NCI-H2107 treated with DMSO at 0.1 percent for 48 hours (cell line): ENCODE results near the gene CHEK1.

Experiments used
- DNase-seq: peaks from one replicate; lab custom pipeline; 2025; ENCODE audit not compliant: unreplicated experiment; lab: John Stamatoyannopoulos, UW

Gene CHEK1

DNA sequence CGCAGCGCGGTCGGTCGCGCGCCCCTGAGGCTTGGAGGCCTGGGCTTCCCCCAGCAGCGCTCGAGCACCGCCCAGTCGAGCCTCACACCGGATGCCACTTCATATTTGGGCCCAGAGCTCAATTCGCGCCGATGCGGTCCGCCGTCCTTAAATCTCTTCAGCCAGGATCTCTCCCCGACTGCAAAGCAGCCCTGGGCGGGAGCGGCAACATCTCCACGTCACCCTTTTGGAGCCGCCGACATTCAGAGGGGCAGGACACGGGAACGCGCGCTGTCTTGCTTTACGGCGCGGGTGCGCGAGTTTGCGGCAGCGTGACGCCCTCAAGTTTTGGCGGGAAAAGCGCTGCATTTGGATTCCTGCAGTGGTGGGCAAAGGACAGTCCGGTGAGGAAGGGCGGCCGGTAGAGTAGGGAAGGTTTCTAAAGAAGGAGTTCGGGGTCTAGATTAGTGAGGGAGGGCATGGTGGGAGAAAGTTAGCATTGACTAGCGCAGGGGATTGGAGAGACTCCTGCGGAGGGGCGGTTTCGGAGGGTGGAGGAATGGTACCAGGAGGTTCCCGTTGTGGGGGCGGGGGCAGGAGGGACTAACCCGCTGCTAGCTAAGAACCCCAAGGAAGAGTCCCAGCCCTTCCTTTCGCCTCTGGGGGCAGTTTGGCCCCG lies 796 bp downstream of the CHEK1 start:
- DNase-seq = peak; percentile 37

DNA sequence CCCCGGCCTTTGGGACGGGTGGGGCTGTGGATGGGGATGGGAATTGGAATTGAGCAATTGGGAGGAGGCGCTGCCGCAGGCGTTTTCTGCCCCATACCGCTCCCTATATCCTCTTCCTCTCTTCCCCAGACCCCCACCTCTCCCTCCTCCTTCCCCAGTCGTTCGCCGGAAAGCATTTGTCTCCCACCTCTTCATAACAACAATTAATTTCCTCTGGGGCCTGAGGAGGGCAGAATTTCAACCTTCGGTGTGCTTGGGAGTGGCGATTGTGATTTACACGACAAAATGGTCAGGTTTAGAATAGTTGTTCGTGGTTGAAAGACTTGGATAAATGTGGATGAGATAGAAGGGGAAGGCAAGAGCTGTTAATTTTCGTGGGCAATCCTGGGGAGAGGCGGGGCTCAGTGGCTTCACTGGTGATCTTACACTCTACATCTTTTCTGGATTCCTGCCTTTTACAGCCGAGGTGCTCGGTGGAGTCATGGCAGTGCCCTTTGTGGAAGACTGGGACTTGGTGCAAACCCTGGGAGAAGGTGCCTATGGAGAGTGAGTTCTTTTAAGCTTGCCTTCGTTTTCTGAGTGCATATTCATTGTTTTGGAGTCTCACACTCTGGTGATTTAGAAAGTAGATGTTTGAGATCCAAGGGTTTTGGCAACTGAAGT lies 1.5 kb downstream of the CHEK1 start:
- DNase-seq = peak; percentile 40

DNA sequence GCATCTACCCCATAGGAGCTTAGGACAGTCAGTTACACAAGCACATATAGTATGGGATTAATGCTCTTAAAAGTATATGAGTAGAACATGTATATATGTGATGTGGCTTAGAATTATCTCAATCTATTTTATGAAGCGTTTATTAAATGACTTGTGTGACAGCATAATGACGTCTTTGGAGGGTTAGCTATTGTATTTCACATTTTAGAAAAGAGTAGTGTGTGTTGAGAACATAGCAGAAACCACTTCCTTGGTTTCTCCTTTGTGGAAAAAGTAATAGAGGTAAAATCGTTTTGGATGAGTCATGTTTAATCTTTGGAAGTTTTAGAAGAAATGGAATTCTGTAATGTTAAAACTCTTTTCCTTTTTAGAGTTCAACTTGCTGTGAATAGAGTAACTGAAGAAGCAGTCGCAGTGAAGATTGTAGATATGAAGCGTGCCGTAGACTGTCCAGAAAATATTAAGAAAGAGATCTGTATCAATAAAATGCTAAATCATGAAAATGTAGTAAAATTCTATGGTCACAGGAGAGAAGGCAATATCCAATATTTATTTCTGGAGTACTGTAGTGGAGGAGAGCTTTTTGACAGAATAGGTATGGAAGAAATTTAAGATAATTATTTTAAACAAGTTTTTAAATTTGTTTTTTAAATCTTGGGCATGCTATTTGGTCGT lies 2.4 kb downstream of the CHEK1 start:
- DNase-seq = no peak

DNA sequence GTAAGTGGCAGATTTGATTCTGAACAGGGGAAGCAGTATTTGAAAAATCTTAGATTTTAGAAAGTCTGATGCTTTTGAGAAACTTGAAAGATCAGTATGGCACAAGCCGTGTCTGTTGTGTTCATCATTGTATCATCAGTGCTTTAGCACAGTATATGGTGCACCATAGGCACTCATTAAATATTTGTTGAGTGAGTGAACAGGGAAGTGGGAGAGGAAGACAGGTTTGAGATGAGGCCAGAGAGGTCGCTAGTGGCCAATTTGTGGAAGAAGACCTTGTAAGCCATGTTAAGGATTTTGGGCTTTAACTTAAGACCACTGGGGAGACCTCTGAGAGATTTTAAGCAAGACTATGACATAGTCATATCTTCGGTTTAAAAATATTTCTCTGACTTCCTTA lies 12.9 kb downstream of the CHEK1 start:
- DNase-seq = no peak

DNA sequence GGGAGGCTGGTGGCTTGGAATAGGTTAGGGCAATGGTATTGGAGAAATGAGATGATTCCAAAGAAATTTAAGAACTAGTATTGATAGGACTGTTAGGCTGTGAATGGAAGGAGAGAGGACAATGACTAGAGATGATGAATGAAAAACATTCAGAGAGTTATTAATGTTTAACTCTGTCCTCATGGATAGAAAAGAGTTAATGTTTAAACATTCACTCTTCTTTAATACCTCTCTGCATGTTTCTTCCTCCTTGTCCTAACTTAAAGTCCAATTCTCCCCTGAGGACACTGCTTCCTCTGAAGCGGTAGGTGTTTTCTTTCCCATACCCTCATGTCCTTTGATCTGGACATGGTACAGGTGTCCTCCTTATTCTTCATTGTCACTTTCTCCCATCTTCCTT lies 13.4 kb downstream of the CHEK1 start:
- no peak for DNase-seq

DNA sequence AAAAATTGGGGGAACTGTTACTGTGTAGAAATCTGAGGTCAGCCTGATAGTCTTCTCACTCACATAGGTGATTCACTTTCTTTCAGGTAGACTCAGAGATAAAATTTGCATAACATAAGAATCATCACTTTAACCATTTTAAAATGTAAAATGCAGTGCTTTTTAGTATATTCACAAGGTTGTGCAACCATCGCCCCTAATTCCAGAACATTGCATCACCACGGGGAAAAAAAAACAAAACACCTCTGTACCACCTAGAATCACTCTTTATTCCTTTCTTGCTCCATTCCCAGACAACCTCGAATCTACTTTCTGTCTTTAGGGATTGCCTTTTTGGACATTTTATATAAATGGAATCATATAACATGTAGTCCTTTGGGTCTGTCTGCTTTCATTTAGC lies 20.9 kb downstream of the CHEK1 start:
- DNase-seq = no peak

DNA sequence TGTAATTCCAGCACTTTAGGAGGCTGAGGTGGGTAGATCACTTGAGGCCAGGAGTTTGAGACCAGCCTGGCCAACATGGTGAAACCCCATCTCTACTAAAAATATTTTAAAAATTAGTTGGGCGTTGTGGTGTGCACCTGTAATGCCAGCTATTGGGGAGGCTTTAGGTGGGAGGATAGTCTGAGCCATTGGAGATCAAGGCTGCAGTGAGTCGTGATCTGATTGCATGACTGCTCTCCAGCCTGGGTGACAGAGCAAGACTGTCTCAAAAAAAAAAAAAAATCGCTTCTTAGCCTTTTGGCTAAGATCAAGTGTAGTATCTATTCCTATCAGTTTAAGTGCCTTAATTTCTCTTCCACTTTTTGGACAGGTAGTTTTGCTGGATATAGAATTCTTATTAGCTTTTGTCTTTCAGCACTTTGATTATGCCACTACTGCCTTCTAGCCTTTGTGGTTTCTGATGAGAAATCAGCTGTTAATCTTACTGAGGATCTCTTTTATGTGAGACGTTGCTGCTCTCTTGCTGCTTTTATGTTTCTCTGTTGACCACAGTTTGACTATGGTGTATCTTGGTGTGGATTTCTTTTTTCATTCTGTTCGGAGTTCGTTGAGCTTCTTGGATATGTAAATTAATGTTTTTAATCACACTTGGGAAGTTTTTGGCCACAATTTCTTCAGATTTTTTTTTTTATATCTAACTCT lies 24.7 kb downstream of the CHEK1 start:
- no peak for DNase-seq

DNA sequence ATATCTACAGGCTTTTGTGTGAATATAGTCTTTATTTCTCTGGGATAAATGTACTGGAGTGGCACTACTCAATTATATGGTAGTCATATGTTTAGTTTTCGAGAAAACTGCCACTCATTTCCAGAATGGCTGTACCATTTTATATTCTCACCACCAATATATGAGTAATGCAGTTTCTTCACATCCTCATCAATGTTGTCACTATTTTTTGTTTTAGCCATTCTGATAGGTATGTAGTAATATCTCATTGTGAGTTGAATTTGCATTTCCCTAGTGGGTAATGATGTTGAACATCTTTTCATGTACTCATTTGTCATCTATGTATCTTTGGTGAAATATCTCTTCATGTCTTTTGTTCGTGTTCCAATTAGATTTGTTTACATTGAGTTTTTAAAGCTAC lies 37.7 kb downstream of the CHEK1 start:
- no peak for DNase-seq

DNA sequence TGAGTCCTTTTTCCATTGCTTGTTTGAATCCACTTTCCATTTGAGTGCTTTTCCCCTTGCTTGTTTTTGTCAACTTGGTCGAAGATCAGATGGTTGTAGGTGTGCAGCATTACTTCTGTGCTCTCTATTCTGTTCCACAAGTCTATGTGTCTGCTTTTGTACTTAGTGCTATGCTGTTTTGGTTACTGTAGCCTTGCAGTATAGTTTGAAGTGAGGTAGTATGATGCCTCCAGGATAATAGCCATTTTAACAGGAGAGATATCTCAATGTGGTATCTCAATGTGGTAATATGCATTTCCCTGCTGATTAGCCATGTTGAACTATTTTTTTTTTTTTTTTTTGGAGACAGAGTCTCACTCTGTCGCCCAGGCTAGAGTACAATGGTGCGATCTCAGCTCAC lies 38.9 kb downstream of the CHEK1 start:
- DNase-seq = no peak

DNA sequence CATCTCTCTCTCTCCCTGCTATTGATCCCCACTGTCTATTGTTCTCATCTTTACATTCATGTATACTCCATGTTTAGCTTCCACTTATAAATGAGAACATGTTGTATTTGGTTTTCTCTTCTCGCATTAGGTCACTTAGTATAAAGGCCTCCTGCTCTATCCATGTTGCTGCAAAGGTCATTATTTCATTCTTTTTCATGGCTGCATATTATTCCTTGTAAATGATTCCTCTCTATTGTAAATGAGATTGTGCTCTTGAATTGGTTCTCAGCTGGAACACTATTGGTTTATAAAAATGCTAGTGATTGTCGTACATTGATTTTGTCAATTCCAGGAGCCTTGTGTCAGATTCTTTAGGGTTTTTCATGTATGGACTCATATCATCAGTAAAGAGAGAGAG lies 42.2 kb downstream of the CHEK1 start:
- DNase-seq = no peak

DNA sequence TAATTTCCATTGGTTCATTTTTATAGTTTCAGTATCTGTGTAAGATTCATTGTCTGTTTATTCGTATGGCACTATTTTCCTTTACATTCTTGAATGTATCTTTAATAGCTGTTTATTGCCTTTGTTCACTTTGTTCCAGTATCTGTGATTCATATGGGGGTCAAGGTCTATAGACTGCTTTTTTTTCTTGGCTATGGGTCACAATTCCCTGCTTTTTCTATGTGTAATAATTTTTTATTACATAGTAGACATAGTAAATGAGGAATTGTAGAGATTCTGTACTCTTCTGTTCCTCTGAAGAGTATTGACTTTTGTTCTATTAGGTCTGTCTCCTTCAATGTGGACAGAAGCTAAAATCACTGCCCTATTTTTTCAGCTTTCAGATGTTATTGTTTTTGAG lies 45.2 kb downstream of the CHEK1 start:
- DNase-seq = no peak

DNA sequence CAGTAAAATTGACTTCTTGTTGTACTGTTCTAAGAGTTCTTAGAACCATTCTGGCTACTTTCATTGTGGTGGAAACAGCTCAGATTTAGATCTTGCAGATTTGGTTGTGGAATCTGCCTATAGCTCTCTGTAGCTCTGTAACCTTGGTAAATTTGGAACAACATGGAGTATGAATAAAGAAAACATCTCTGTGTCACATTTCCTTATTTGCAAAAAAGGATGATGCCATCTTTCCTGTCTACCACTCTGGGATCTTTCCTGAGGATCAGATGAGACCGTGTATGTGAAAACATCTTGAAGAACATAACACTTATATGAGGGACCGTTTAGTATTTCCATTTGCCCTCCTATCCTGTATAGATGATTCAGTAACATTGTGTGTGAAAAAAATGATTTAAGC lies 46.6 kb downstream of the CHEK1 start:
- no peak for DNase-seq

DNA sequence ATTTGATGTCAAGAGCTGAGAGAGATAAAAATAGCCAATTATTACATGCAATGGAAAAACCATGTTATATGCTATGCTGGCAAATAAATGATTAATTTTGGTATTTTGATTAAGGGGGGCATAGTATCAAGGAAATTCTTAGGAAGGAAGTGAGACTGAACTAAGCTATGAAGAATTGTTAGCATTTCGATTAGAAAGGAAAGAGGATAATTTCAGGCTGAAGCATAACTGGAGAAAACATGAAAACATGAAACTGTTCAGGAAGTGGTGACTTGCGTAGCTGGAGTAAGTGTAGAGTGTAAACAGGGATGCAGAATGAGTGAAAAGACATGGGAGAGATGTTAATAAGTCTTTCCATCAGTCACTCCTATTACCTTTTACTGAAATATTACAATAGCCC lies 49.2 kb downstream of the CHEK1 start:
- no peak for DNase-seq

DNA sequence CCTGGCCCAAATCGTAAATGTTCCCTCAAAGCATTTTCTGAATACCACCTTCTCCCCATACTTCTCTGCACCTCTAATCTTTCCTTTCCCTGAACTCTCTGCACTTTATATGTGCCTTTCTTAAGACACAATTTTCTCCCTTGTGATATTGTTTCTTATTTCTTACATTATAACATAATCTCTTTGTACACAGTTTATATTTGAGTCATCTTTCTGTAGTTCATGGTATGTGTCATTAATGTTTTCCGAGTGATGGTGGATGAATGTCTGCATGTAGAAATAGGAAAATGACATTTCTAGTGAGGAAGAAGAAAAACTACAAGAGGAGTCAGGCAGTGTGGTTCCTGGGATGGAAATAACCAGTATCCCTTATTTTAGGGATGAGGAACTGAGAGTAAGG lies 50.2 kb downstream of the CHEK1 start:
- DNase-seq = no peak

DNA sequence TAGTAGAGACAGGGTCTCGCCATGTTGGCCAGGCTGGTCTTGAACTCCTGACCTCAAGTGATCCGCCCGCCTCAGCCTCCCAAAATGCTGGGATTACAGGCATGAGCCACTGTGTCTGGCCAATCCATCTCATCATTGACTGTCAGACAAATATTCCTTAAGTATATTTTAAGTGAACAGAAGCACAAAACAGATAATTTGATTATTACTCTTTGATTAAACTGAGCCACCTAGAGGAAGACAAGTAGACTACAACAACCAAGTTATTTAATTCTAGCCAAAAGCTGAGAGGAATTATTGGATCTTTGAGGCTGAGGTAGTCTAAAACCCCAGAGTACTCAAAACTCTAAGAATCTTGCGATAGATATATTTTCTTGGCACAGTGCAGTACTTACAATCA lies 54.4 kb downstream of the CHEK1 start:
- DNase-seq = no peak

DNA sequence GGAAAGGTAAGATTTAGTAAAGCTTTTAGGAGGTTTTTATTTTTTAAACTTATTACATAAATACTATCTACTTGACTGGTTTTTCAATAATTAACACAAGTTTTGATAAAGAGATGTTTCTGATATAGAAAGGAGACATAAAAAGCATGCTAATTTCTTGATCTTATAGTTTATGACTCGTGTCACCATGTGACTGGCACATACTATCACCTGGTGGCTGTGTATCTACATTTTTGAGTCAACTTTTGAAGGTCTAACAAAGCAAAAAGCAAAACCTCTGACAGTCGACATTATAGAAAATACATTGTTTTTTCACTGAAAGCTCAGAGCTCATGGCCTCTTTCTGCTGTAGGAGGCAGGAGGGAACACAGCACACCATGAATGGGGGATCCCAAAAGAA lies 54.9 kb downstream of the CHEK1 start:
- no peak for DNase-seq

DNA sequence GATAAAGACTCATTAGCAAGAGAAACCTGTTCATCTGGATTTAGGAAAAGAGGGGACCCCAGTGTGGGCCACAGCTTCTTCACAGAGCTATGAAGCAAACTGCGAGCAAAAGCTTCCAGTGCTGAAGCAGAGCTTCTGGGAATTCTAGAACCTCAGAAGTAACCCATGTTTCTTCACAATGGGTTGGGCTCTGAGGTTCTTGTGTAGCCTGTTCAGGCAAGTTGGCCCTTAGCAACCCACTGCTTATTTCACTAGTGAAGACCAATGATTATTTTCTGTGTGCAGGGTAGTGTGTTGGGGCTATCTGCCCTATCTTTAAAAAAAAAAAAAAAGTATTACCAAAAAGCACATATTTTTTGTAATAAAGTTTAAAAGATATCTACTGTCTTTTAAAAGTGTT lies 55.8 kb downstream of the CHEK1 start, which contains the start of gene ACRV1:
TSS of gene ACRV1 (minus strand) at position 101 of the 400 bp plus-strand sequence. CDS start at position 34, 67 bp downstream.
- no peak for DNase-seq

DNA sequence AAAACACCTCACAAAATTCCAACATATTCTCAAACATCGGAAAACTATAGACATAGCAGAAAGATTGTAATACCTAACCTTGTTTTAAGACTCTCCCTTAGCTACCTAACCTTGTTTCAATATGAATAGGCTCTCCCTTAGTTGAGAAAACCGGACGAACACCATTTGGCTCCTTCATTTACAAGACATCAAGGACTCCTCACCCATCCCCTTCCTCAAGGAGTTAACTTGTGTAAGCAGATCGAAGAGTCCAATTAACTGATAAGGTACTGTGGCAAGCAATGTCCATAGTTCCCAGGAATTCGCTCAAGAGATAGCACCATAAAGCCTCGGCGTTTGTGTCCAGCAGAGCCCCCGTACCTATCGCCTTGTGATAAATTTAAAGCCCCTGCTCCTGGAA lies 60.3 kb downstream of the CHEK1 start:
- no peak for DNase-seq

DNA sequence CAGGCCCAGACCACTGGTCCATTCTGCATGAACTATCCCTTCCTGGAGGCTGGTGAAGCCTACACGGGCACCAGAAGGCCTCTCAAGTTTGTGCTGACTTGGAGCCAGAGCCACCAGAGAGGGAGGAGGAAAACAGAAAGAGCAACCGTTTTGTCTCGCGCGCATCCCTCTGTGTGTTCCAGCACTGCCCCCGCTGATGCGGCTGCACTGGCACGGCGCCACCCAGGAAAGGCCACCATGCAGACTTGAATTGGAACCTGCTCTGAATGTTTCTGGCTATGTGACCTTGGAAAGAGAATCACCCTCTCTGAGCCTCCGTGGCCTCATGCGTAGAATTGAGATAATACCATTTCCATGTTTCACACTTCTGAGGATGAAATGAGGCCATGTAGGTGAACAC lies 63.1 kb downstream of the CHEK1 start:
- DNase-seq = no peak

DNA sequence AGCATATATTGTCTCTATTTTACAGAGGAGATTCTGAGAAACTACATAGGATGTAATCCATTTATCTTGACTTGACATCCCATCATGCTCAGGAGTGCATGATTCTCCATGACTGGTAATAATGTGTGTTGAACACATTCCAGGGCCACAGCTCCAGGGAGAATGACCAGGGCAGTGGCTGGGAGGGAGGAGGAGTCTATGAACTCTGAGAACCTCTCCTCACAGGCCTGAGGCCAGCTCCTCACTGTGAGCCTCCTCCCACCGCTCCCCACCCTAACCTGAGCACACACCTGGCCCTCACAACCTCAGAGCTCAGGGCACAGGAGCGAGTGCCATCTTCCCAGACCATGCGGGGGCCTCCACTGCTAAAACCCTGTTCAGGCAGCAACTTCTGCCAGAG lies 63.7 kb downstream of the CHEK1 start:
- no peak for DNase-seq

DNA sequence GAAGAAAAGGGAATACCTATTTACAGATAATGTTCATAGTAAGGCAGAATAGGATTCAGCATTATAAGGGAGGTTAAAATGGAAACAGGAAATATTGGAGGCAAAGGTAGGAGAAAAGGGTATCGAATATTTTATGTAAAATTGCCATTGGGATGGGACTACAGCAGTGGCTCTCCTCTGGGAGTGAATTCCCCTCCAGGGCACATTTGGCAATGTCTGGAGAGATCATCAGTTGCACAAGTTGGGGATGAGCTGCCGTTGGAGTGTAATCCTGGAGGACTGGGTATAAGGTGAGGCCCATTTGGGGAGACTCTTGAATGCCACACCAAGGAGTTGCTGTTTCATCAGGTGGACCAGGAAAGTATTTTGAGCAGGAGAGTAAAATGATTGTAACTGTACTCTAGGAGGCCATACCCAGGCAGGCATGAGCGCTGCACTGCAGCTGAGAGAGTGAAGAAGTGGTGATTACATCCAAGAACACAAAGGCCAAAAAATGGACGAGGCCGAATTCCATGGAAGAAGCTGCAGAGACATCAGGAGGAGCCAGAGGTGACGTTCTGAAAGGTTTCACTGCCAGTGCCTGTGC lies 64.4 kb downstream of the CHEK1 start:
- DNase-seq = no peak
